ENCODE data around the gene SF3B5.

DNA sequence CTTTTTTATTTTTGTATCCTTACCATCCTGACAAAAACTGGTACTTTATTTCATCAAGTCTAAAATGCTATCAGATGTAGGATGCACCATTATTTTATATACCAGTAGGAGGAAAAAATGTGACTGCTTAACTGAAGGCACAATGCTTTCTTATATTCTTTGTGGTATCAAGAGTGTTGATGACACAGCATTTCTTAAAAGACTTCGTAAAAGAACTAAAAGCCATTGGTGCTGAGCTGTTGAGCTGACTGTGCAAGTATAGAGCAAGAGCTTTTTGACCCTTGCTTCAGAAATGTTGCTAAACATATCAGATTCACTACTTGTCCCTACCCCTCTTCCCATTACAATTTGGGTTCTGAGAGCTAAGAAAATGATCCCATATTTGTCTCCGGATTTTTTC, 17.5 kb downstream of the SF3B5 start:
- no peak for TF ChIP-seq CTCF (conservative IDR thresholded peaks at IDR 0.05; ENCODE audit: low read length)
- no peak for TF ChIP-seq EZH2phosphoT487 (IDR thresholded peaks at IDR 0.05; ENCODE audit: borderline replicate concordance)
